Retinal pigment epithelial cell (primary cell): Measurements from ENCODE around the gene UPF2.

ENCODE experiments used
- DNase-seq: peaks from one replicate; pipeline ENCODE4 v3.0.0-alpha.2; 2010; ENCODE audit warnings: low read depth
- H3K4me3 ChIP-seq: 2 replicates; pipeline ENCODE4 v1.5.1; 2011; ENCODE audit warnings: mild to moderate bottlenecking, low read length, control low read depth, moderate library complexity
- CTCF ChIP-seq: conservative IDR thresholded peaks from 2 replicates; pipeline ENCODE4 v1.5.1; 2011; ENCODE audit warnings: low read depth, low read length, control low read depth, inconsistent platforms

The UPF2 gene

GRCh38 chr10:11936389-11937152 is 106.0 kb downstream of the UPF2 start:
- TF ChIP-seq CTCF = no peak
- DNase-seq = no peak
- no peak overlapping the region for H3K4me3 ChIP-seq

- no peak for DNase-seq
- no peak for TF ChIP-seq CTCF
Observed at GRCh38 chr10:11934262-11934661, 108.3 kb downstream of the UPF2 start.

GRCh38 chr10:11933577-11934223 is 108.9 kb downstream of the UPF2 start:
- TF ChIP-seq CTCF = no peak
- no peak overlapping the region for H3K4me3 ChIP-seq
- no peak for DNase-seq

More at GRCh38 chr10:11934262-11934661, 108.3 kb downstream of the UPF2 start:
- H3K4me3 ChIP-seq = no peak overlapping the region

- no peak for DNase-seq
- no peak overlapping the region for H3K4me3 ChIP-seq
Observed at GRCh38 chr10:11931038-11931437, 111.6 kb downstream of the UPF2 start.

GRCh38 chr10:11930312-11930978 is 112.2 kb downstream of the UPF2 start:
- DNase-seq = no peak
- TF ChIP-seq CTCF = no peak
- H3K4me3 ChIP-seq = no peak overlapping the region

More at GRCh38 chr10:11931038-11931437, 111.6 kb downstream of the UPF2 start:
- no peak for TF ChIP-seq CTCF

GRCh38 chr10:11927746-11928145 is 114.9 kb downstream of the UPF2 start:
- DNase-seq = no peak
- H3K4me3 ChIP-seq = no peak overlapping the region
- no peak for TF ChIP-seq CTCF
